Measurements from ENCODE around the gene NPL. TPM values are rescaled to one million over a fixed set of nuclear protein-coding genes. Genes with fewer than 3 reads are reported as not detected.
A peak's percentile ranks its signal among the peaks of the same experiment; 100 is the strongest.

Gene NPL, protein sequence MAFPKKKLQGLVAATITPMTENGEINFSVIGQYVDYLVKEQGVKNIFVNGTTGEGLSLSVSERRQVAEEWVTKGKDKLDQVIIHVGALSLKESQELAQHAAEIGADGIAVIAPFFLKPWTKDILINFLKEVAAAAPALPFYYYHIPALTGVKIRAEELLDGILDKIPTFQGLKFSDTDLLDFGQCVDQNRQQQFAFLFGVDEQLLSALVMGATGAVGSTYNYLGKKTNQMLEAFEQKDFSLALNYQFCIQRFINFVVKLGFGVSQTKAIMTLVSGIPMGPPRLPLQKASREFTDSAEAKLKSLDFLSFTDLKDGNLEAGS
- total RNA-seq (2014; rRNA removed; shearing (Covaris generic)) (2.2 and 4.1 TPM in 2 replicates), total RNA-seq (2022) (6.3 and 7.0 TPM in 2 replicates), Bru-seq, nascent RNA (percentile 53 among the genes with signal in this experiment), BruChase-seq, experiment 1, labeled RNA remaining after a 6-hour chase (percentile 45 among the genes with signal in this experiment), BruChase-seq, experiment 2, labeled RNA remaining after a 2-hour chase (percentile 51 among the genes with signal in this experiment)
- long read RNA-seq, partial matches to known transcripts: 5 of 24 reads
- long read RNA-seq, other reads (novel, unspliced or antisense): 19 of 24 reads

- TF ChIP-seq, protein P1, sequence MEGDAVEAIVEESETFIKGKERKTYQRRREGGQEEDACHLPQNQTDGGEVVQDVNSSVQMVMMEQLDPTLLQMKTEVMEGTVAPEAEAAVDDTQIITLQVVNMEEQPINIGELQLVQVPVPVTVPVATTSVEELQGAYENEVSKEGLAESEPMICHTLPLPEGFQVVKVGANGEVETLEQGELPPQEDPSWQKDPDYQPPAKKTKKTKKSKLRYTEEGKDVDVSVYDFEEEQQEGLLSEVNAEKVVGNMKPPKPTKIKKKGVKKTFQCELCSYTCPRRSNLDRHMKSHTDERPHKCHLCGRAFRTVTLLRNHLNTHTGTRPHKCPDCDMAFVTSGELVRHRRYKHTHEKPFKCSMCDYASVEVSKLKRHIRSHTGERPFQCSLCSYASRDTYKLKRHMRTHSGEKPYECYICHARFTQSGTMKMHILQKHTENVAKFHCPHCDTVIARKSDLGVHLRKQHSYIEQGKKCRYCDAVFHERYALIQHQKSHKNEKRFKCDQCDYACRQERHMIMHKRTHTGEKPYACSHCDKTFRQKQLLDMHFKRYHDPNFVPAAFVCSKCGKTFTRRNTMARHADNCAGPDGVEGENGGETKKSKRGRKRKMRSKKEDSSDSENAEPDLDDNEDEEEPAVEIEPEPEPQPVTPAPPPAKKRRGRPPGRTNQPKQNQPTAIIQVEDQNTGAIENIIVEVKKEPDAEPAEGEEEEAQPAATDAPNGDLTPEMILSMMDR (conservative IDR thresholded peaks at IDR 0.05; ENCODE audit: low read length): no peak
- no peak for TF ChIP-seq EZH2phosphoT487 (IDR thresholded peaks at IDR 0.05; ENCODE audit: borderline replicate concordance, low read depth, low read length)
- BruUV-seq (replicated peaks): no TSS peak
- H3K36me3 ChIP-seq (ENCODE audit: insufficient read depth, low read length): no peaks in the 10 kb centered on the region
- H3K27ac ChIP-seq (ENCODE audit: low read depth, low read length, poor library complexity, severe bottlenecking): no peak within 1 kb of the TSS
- ChIA-PET CTCF (ENCODE audit: unreplicated experiment) (interaction anchor here (0.8 to 8.1 kb wide), 2 partner anchors 192 to 201 kb away, joined by 4 to 189 read pairs; no protein-coding TSS in a partner anchor), POLR2A (interaction anchor here (0.7 to 3.6 kb wide), 16 partner anchors 12 to 201 kb away, joined by 3 to 17 read pairs (median 4); partner anchors contain the start of gene RGS16)
- H3K4me2 ChIP-seq (ENCODE audit: low read length): peak within 1 kb of the TSS; percentile 83
- DNase-seq (ENCODE audit: low spot score): peak; percentile 86
- H3K9me3 ChIP-seq (ENCODE audit: low read length): no peaks in the 10 kb centered on the region
- no peaks in the 10 kb centered on the region for H4K20me1 ChIP-seq (ENCODE audit: insufficient read depth, low read length)
- H3K9me2 ChIP-seq (ENCODE audit: insufficient read depth, low read length): no peaks in the 10 kb centered on the region
- peak within 1 kb of the TSS; percentile 97 for H2AFZ ChIP-seq (ENCODE audit: low read length)
- no peaks in the 10 kb centered on the region for H3K79me2 ChIP-seq (ENCODE audit: insufficient read depth, low read depth, low read length)
- peak within 1 kb of the TSS; percentile 67 for H3K4me3 ChIP-seq (ENCODE audit: low read depth, low read length, poor library complexity, severe bottlenecking)
- peaks cover 17% of the 10 kb centered on the region for H3K4me1 ChIP-seq (ENCODE audit: insufficient read depth, low read length, poor library complexity, severe bottlenecking)
- intact Hi-C loops (cut with micrococcal nuclease; ENCODE audit: unreplicated experiment): loop anchor here (2.0 to 10.0 kb wide), 2 partner anchors 49 to 645 kb away; partner anchors contain the start of gene DHX9
These were observed at the start of gene NPL for GRCh38 chr1:182789138-182790076. NPL (plus strand) TSS chr1:182789773; CDS start chr1:182794372, 4,599 bp downstream.

DNA sequence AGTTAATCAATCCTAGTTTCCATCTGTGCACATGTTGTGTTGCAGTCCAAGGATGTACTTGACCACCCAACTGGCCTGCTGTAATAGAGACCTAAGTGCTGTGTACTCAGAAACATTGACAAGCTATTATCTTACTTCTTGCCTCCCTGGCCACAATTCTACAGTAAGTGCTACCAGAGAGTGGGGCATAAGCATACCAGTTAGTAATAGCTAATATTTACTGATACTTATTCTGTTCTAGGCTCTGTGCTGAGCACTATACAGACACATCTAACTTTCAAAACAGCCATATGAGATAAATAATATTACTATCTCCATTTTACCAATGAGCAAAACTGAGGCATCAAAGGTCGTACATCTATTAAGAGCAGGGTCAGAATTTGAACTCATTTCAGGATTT is 49.5 kb upstream of the NPL start:
- Histone ChIP-seq H3K79me2 (ENCODE audit: insufficient read depth, low read depth, low read length) (no peaks in the 10 kb centered on the region), H3K9me3 (ENCODE audit: low read length) (no peaks in the 10 kb centered on the region), H3K4me2 (ENCODE audit: low read length) (no peak overlapping the region), H3K27ac (ENCODE audit: low read depth, low read length, poor library complexity, severe bottlenecking) (no peak overlapping the region), H3K4me1 (ENCODE audit: insufficient read depth, low read length, poor library complexity, severe bottlenecking) (no peaks in the 10 kb centered on the region), H3K36me3 (ENCODE audit: insufficient read depth, low read length) (no peaks in the 10 kb centered on the region), H3K9me2 (ENCODE audit: insufficient read depth, low read length) (no peaks in the 10 kb centered on the region), H3K4me3 (ENCODE audit: low read depth, low read length, poor library complexity, severe bottlenecking) (no peak overlapping the region), H2AFZ (ENCODE audit: low read length) (no peak overlapping the region), H4K20me1 (ENCODE audit: insufficient read depth, low read length) (no peaks in the 10 kb centered on the region)
- ChIA-PET POLR2A (interaction anchor here (1.0 kb wide), 1 partner anchor 49 kb away, joined by 3 read pairs; no protein-coding TSS in a partner anchor), CTCF (ENCODE audit: unreplicated experiment) (no interaction called here)
- TF ChIP-seq, protein P1 (conservative IDR thresholded peaks at IDR 0.05; ENCODE audit: low read length): no peak
- no peak for TF ChIP-seq EZH2phosphoT487 (IDR thresholded peaks at IDR 0.05; ENCODE audit: borderline replicate concordance, low read depth, low read length)
- BruUV-seq (replicated peaks): no TSS peak
- intact Hi-C loops (cut with micrococcal nuclease; ENCODE audit: unreplicated experiment): no loop called here
- DNase-seq (ENCODE audit: low spot score): no peak

Data from OCI-LY7 (cell line).